ENCODE results near the gene NEMP2. TPM values are rescaled to one million over a fixed set of nuclear protein-coding genes. Genes with fewer than 3 reads are reported as not detected.

The NEMP2 gene
- total RNA-seq, 1 donor from 2014 or later = 2.1 TPM

GRCh38 chr2:190505696-190506095 is 28.8 kb downstream of the NEMP2 start:
- DNase-seq = no peak
- Mint-ChIP-seq H3K36me3 (ENCODE audit: unreplicated experiment) (no peaks in the 10 kb centered on the region), H3K27me3 (ENCODE audit: unreplicated experiment) (no peaks in the 10 kb centered on the region), H3K9me3 (ENCODE audit: unreplicated experiment) (no peaks in the 10 kb centered on the region), H3K4me3 (ENCODE audit: unreplicated experiment) (no peak overlapping the region), H3K27ac (ENCODE audit: unreplicated experiment) (no peak overlapping the region), H3K4me1 (ENCODE audit: low read depth, unreplicated experiment) (peaks cover 7% of the 10 kb centered on the region)
- no peak for TF ChIP-seq CTCF (IDR thresholded peaks at IDR 0.05; ENCODE audit: partially characterized antibody, unreplicated experiment)

- no peaks in the 10 kb centered on the region for H3K9me3 Mint-ChIP-seq (ENCODE audit: unreplicated experiment)
- H3K27ac Mint-ChIP-seq (ENCODE audit: unreplicated experiment) = no peak overlapping the region
- H3K36me3 Mint-ChIP-seq (ENCODE audit: unreplicated experiment) = no peaks in the 10 kb centered on the region
- TF ChIP-seq CTCF (IDR thresholded peaks at IDR 0.05; ENCODE audit: partially characterized antibody, unreplicated experiment) = no peak
- no peak overlapping the region for H3K4me3 Mint-ChIP-seq (ENCODE audit: unreplicated experiment)
- H3K27me3 Mint-ChIP-seq (ENCODE audit: unreplicated experiment) = no peaks in the 10 kb centered on the region
- H3K4me1 Mint-ChIP-seq (ENCODE audit: low read depth, unreplicated experiment) = peaks cover 7% of the 10 kb centered on the region
- no peak for DNase-seq
Measured at GRCh38 chr2:190504912-190505311, 29.6 kb downstream of the NEMP2 start.

- H3K27ac Mint-ChIP-seq (ENCODE audit: unreplicated experiment) = no peak overlapping the region
- H3K36me3 Mint-ChIP-seq (ENCODE audit: unreplicated experiment) = no peaks in the 10 kb centered on the region
- H3K4me1 Mint-ChIP-seq (ENCODE audit: low read depth, unreplicated experiment) = peaks cover 7% of the 10 kb centered on the region
- H3K27me3 Mint-ChIP-seq (ENCODE audit: unreplicated experiment) = no peaks in the 10 kb centered on the region
- H3K4me3 Mint-ChIP-seq (ENCODE audit: unreplicated experiment) = no peak overlapping the region
- H3K9me3 Mint-ChIP-seq (ENCODE audit: unreplicated experiment) = no peaks in the 10 kb centered on the region
- TF ChIP-seq CTCF (IDR thresholded peaks at IDR 0.05; ENCODE audit: partially characterized antibody, unreplicated experiment) = no peak
- no peak for DNase-seq
Measured at GRCh38 chr2:190503088-190503487, 31.4 kb downstream of the NEMP2 start.

- Mint-ChIP-seq H3K27me3 (ENCODE audit: unreplicated experiment) (no peaks in the 10 kb centered on the region), H3K27ac (ENCODE audit: unreplicated experiment) (no peak overlapping the region), H3K36me3 (ENCODE audit: unreplicated experiment) (no peaks in the 10 kb centered on the region), H3K4me1 (ENCODE audit: low read depth, unreplicated experiment) (peaks cover 7% of the 10 kb centered on the region), H3K9me3 (ENCODE audit: unreplicated experiment) (no peaks in the 10 kb centered on the region), H3K4me3 (ENCODE audit: unreplicated experiment) (no peak overlapping the region)
- DNase-seq = no peak
- no peak for TF ChIP-seq CTCF (IDR thresholded peaks at IDR 0.05; ENCODE audit: partially characterized antibody, unreplicated experiment)
Measured at GRCh38 chr2:190501702-190502407, 32.7 kb downstream of the NEMP2 start.

DNA sequence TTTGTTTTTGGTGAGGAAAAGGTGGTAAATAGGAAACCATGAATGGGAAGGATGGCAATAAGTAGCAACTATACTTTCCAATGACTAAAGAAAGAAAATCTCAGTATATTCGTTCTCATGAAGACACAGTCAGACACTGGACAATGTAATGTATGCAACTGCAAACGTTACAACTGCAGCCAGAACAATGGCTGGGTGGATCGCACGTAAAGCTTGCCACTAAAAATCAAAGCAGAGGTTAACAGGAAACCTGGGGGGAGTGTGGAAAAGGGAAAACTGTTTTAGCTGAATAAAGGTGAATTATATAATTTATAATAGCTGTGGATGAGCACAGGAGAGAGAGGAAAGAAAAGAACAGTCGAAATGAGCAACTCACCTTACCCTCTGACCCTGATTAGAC is 33.3 kb downstream of the NEMP2 start:
- Mint-ChIP-seq H3K4me1 (ENCODE audit: low read depth, unreplicated experiment) (peaks cover 7% of the 10 kb centered on the region), H3K4me3 (ENCODE audit: unreplicated experiment) (no peak overlapping the region), H3K36me3 (ENCODE audit: unreplicated experiment) (no peaks in the 10 kb centered on the region), H3K27me3 (ENCODE audit: unreplicated experiment) (no peaks in the 10 kb centered on the region), H3K27ac (ENCODE audit: unreplicated experiment) (no peak overlapping the region), H3K9me3 (ENCODE audit: unreplicated experiment) (no peaks in the 10 kb centered on the region)
- DNase-seq = no peak
- TF ChIP-seq CTCF (IDR thresholded peaks at IDR 0.05; ENCODE audit: partially characterized antibody, unreplicated experiment) = no peak

Measured in glutamatergic neuron (in vitro differentiated cells).